GM10847 (cell line): ENCODE results near the gene ARHGAP6.

Experiments
- POLR2A ChIP-seq: IDR thresholded peaks from 2 replicates; pipeline ENCODE4 v1.6.1; 2011; ENCODE audit not compliant: insufficient read length; ENCODE audit errors: extremely low read depth

Gene ARHGAP6

DNA sequence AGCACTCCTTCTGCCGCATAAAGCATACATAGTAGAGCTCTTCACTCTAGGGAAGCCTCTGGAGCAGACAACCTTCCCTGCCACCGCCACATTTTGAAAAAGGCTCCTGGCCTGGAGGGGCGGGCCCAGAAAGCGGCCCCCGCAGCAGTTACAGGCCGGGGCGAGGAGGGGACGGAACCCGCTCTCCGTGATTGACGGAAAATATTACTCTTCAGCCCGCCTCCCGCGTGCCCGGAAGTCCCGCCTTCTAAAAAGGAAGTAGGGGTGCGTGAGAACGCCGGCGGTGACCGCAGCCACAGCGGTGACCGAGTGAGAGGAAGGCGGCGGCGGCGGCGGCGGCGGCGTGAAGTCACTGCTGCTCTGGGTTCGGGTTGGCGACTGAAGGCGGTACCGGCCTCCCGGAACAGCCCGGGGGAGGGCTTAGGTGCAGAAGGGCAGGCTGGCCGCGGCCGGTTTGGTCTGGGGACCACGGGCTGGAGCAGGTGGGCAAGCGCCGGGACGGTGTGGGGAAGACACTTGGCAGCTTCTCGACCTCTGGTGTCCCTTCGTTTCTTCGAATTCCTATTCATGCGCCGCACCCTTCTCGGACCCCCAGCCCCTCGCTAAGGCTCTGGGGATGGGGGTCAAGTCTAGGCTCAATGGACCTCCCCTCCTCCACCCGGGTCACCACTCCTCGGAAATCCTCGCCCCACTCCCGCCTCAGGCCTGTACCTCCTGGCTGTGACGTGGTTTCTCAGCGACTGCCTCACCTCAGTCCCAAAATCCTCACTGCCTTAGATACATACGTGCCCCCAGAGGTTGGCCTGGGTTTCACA is 554.5 kb downstream of the ARHGAP6 start, which contains the start of gene HCCS:
Gene HCCS (plus strand): TSS at position 296 of the 815 bp plus-strand sequence. CDS start 729 bp downstream, outside the sequence.
- peak; percentile 6 for TF ChIP-seq POLR2A

DNA sequence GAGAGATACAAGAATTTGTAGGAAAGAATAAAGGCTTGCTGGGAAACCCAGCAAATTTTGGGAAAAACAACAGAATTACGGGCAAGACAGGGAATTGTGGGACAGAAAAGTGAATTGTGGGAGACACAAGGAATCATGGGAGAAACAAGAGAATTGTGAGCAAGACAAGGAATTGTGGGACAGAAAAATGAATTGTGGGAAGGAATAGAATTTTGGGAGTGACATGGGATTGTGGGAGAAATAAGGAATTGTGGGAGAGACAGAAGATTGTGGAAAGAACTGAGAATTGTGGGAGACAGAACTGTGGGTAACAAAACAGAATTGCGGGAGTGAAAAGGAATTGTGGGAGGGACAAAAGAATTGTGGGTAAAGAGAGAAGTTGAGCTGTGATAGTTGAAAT is 555.8 kb downstream of the ARHGAP6 start:
- TF ChIP-seq POLR2A: no peak

DNA sequence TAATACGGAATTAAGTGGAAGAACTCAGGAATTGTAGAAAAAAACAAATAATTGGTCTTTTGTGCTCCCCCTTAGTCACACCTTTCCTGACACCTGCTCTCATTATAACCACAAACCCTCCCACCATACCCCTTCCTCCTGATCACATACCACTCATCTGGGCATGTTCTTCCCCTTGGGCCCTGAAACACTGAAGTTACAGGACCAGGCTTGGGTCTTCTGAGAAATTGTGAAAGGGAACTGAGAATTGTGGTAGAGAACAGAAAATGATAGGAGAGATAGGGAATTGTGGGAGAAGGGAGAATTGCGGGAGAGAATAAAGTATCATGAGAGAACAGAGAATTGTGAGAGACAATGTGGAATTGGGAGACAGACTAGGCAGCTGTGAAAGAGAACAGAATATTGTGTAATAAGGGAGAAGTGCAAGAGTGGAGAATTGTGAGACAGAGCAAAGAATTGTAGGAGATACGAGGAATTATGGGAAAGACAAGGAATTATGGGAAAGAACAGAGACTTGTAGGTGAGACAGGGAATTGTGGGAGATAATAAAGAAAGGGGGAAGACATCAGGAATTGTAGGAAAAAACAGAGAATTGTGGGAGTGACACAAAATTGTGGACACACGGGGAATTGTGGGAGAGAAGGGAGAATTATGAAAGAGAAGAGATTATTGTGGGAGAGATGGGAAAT is 557.3 kb downstream of the ARHGAP6 start:
- no peak for TF ChIP-seq POLR2A

DNA sequence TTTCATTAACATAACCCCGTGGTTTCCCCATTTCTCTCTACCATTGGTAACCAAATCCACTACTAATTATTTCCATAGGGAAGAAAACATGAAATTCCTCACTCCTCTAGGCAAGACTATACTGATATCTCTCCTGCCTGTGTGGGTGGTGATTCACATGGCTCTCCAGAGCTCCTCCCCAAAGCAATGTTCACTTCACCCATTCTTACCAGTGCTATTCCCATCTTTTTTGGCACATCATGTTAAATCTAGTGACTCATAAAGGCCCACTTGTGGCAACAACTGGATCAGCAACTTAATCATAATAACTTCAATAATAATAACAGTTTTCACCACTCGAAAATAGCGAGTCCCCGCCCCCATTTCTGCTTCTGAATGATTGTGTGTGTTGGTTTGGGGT is 560.6 kb downstream of the ARHGAP6 start:
- no peak for TF ChIP-seq POLR2A

DNA sequence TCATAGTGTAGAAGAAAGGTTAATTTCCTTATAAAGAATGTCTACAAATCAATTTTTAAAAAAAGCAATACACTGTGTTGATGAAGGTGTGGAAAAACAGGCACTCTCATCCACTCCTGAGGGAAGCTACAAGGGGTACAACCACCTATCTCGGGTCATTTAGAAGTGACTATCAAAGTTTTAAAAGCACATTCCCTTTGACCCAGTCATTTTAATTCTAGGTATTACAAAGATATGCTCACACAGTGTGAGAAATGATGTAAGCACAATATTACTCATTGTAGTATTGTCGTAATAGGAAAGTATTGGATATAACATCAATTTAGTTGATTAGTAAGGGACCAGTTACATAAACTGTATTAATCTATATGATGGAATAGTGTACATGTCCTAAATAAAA is 562.0 kb downstream of the ARHGAP6 start:
- no peak for TF ChIP-seq POLR2A

DNA sequence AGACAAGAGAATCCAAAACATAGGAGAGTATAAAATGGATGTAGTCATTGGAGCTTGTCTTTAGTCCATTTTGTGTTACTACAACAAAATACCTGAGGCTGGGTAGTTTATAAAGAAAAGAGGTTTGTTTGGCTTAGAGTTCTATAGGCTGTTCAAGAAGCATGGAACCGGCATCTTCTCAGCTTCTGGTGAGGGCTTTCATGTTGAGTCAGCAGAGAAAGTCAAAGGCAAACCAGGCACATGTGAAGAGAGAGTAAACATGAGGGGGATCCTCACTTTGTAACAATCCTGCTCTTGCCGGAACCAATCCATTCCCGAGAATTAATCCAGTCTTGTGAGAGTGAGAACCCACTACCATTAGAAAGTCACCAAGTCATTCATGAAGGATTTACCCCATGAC is 562.7 kb downstream of the ARHGAP6 start:
- no peak for TF ChIP-seq POLR2A

DNA sequence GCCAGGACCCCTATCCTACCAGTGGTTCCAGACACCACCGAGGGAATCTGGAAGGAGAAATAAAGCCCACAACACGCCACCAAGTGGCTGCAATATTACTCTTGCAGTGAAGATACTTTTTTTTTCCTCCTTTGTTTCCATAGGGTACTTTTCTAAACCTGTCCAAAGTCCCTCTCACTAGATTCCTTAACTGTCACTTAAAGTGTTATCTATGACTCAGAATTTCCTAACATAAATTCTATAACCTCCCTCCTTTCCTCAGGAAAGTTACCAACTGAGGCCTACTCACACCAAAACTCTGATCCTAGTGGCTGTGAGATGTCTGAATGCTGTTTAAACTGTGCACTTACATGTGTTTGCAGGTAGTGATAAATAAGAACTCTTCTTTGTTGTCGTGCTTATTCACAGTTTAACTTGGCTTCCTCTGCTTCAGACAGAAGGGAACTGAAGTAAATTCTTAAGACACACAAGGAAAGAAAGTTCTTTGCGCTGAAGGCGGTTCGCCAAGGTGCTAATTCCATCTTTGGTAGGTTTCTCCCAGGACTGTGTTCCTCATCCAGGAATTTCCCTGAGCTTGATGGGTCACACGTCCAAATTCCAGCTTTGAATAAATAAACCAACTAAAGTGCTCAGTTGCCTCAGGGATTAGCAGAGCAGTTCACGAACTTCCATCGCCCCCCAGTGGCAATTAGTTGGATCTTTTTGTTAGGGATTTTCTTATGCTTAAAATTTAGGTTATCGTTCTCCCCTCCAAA is 565.3 kb downstream of the ARHGAP6 start:
- TF ChIP-seq POLR2A: no peak

DNA sequence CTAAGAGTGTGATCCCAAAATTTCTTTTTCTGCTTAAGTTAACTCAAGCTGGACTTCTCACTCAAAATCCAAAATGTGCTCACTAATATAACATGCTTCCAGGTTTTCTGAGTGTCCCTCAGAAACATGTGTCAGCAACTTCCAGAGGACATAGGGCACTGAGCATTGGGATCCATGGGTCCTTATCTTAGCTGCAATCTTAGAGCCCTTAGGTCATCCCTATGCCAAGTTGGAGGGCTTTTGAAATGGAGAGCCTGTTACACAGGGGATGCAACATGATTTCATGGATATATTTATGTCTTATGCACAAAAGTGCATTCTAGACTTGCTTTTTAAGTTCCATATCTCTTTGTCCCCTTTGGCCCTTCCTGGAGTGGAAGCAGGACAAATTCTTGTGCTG is 566.3 kb downstream of the ARHGAP6 start:
- no peak for TF ChIP-seq POLR2A

DNA sequence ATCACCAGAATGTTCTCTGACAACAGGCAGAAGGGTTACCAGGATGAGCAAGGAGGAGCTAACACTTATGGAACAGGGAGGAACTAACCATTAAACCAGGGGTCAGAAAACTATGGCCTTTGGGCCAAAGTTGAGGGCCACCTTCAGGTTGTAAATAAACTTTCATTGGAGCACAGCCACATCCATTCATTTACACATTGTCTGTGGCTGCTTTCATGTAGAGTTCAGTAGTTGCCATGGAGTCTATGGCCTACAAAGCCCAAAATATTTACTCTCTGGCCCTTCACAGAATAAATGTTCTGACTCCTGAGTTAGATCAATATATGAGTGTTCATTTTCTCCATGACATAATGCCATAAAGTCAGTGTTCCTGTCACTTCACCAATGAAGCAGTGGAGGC is 567.8 kb downstream of the ARHGAP6 start:
- TF ChIP-seq POLR2A: no peak

DNA sequence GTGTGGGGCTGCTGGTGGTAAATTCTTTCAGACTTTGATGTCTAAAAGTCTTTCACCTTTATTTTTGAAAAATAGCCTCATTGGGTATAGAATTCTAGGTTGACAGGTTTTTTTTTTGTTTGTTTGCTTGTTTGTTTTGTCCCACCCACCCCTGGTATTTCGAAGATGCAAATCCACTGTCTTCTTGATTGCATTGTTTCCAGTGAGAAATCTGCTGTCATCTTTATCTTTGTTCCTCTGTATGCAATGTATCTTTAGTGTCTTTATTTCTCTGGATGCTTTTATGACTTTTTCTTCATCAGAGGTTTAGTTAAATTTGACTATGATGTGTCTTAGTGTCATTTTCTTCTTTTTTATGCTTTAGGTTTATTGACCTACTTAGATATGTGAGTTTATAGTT is 575.9 kb downstream of the ARHGAP6 start:
- TF ChIP-seq POLR2A: no peak
